MM.1S (cell line): ENCODE data around the gene CCND2.

ENCODE experiments used
- DNase-seq: peaks from one replicate; pipeline ENCODE4 v3.0.0-alpha.2; 2015
- H2AFZ ChIP-seq: fragments of 300-600 bp; sonication (generic); 2 replicates; pipeline ENCODE4 v1.6.0; 2016; ENCODE audit warnings: antibody characterized with exemption, low read length
- H3F3A ChIP-seq: fragments of 300-600 bp; sonication (generic); 2 replicates; pipeline ENCODE4 v1.6.1; 2016; ENCODE audit warnings: mild to moderate bottlenecking, antibody characterized with exemption, low read length, moderate library complexity, mixed read lengths; ENCODE audit not compliant: insufficient read depth
- H3K27ac ChIP-seq: fragments of 300-600 bp; sonication (generic); 2 replicates; pipeline ENCODE4 v1.5.1; 2016; ENCODE audit warnings: mild to moderate bottlenecking, low read length
- H3K27me3 ChIP-seq: fragments of 300-600 bp; sonication (generic); replicated peaks from 2 replicates; pipeline ENCODE4 v1.6.0; 2016; ENCODE audit warnings: low read length; ENCODE audit not compliant: insufficient read depth
- H3K36me3 ChIP-seq: fragments of 300-600 bp; sonication (generic); replicated peaks from 2 replicates; pipeline ENCODE4 v1.6.1; 2016; ENCODE audit warnings: mild to moderate bottlenecking, low read length, mixed read lengths; ENCODE audit not compliant: insufficient read depth
- H3K4me1 ChIP-seq: fragments of 300-600 bp; sonication (generic); 2 replicates; pipeline ENCODE4 v1.6.1; 2016; ENCODE audit warnings: low read length, mixed read lengths
- H3K4me2 ChIP-seq: fragments of 300-600 bp; sonication (generic); 2 replicates; pipeline ENCODE4 v1.6.0; 2016; ENCODE audit warnings: low read depth, low read length
- H3K4me3 ChIP-seq: fragments of 300-600 bp; sonication (generic); 2 replicates; pipeline ENCODE4 v1.5.1; 2016; ENCODE audit warnings: low read length, mixed read lengths
- H3K79me2 ChIP-seq: fragments of 300-600 bp; sonication (generic); 2 replicates; pipeline ENCODE4 v1.6.1; 2016; ENCODE audit warnings: mixed run types, low read length, mixed read lengths
- H3K9ac ChIP-seq: fragments of 300-600 bp; sonication (generic); 2 replicates; pipeline ENCODE4 v1.6.1; 2016; ENCODE audit warnings: low read length, mixed read lengths
- H3K9me2 ChIP-seq: fragments of 300-600 bp; sonication (generic); replicated peaks from 2 replicates; pipeline ENCODE4 v1.6.1; 2016; ENCODE audit warnings: mild to moderate bottlenecking, low read length, mixed read lengths; ENCODE audit not compliant: insufficient read depth
- H3K9me3 ChIP-seq: fragments of 300-600 bp; sonication (generic); replicated peaks from 2 replicates; pipeline ENCODE4 v1.6.1; 2016; ENCODE audit warnings: mild to moderate bottlenecking, low read length, mixed read lengths; ENCODE audit not compliant: insufficient read depth
- H4K20me1 ChIP-seq: fragments of 300-600 bp; sonication (generic); 2 replicates; pipeline ENCODE4 v1.6.1; 2016; ENCODE audit warnings: mild to moderate bottlenecking, low read length, moderate library complexity, mixed read lengths; ENCODE audit not compliant: insufficient read depth
- CTCF ChIP-seq: fragments of 300-600 bp; sonication (generic); IDR thresholded peaks from 2 replicates; pipeline ENCODE4 v1.5.1; 2016; ENCODE audit warnings: antibody characterized with exemption, low read length, mixed read lengths
- EZH2 ChIP-seq: fragments of 300-600 bp; sonication (generic); optimal IDR thresholded peaks from 2 replicates; pipeline ENCODE3; 2017; ENCODE audit warnings: low read depth, mild to moderate bottlenecking, antibody characterized with exemption, low read length, mixed read lengths
- EZH2phosphoT487 ChIP-seq: fragments of 300-600 bp; sonication (generic); IDR thresholded peaks from 2 replicates; pipeline ENCODE4 v1.6.1; 2018; ENCODE audit warnings: antibody characterized with exemption, low read length

The CCND2 gene

DNA sequence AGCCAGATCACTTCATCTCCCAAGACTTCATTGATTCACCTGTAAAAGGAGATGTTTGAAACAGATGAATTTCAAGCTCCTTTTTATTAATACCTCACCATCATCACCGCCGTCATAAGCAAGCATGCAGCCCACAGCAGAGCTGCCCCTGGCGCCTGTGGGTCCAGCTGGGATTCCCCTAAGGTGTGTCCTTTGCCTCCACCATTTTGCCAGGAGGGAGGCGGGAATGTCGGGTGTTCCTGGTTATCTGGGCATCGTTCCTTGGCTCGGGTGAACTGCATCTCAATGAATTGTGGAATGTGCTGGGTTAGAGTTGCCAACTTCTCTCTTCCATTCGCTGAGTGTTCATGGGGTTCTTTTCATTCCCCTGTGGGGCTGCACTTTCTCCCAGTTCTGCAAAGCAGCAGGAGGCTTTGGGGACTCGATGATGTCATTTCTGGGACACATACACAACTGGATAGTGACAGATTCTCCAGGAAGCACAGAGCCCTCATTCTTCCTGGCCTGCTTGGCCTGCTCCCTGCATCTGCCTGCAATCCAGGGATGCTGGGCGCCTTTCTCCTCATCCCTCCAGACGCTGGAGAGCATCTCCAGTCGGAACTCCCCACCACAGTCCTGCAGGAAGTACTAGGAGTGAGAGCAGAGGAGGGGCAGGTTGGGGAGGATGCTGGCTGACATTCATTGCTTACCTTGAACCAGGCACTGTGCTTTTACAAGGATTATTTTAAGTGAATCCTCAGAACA, 10.1 kb downstream of the CCND2 start:
- no peak overlapping the region for H3K27ac ChIP-seq
- peaks cover 93% of the 10 kb centered on the region for H3F3A ChIP-seq
- H4K20me1 ChIP-seq, result peaks cover 93% of the 10 kb centered on the region
- no peaks in the 10 kb centered on the region for H3K9me2 ChIP-seq
- H3K4me1 ChIP-seq, result peaks cover 14% of the 10 kb centered on the region
- no peak overlapping the region for H3K4me2 ChIP-seq
- H3K27me3 ChIP-seq, result no peaks in the 10 kb centered on the region
- no peak overlapping the region for H3K4me3 ChIP-seq
- peaks cover 45% of the 10 kb centered on the region for H3K36me3 ChIP-seq
- TF ChIP-seq EZH2phosphoT487, result no peak
- TF ChIP-seq EZH2, result no peak
- no peak for TF ChIP-seq CTCF
- no peaks in the 10 kb centered on the region for H3K9me3 ChIP-seq
- no peak for DNase-seq
- no peak overlapping the region for H3K9ac ChIP-seq
- H3K79me2 ChIP-seq, result peaks cover 99% of the 10 kb centered on the region
- no peak overlapping the region for H2AFZ ChIP-seq

DNA sequence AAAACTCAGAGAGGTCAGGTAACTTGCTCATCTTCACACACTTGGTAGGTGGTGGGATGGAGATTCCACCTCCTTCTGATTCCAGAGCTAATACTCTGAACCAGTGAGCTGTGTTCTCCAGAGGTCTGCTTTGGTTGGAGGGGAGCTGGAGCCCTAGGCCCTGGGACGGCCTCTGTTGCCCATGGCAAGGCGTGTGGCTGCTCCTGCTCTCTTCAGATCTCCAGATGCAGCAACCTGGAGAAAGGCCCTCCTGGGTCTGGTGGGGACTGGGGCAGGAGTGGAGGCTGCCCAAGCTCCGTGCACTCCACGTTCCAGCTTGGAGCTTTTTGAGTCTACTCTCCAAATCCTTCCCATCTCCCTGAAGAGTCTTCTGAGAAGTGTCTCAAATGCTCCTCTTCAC, 10.7 kb downstream of the CCND2 start:
- Histone ChIP-seq H2AFZ (no peak overlapping the region), H3K27me3 (no peaks in the 10 kb centered on the region), H3K4me3 (no peak overlapping the region), H3F3A (peaks cover 92% of the 10 kb centered on the region), H3K9ac (no peak overlapping the region), H3K4me1 (peaks cover 8% of the 10 kb centered on the region), H4K20me1 (peaks cover 93% of the 10 kb centered on the region), H3K79me2 (peaks cover 99% of the 10 kb centered on the region), H3K9me3 (no peaks in the 10 kb centered on the region), H3K27ac (no peak overlapping the region), H3K4me2 (no peak overlapping the region), H3K36me3 (peaks cover 43% of the 10 kb centered on the region), H3K9me2 (no peaks in the 10 kb centered on the region)
- TF ChIP-seq EZH2phosphoT487, result no peak
- no peak for TF ChIP-seq CTCF
- no peak for TF ChIP-seq EZH2
- DNase-seq, result no peak

DNA sequence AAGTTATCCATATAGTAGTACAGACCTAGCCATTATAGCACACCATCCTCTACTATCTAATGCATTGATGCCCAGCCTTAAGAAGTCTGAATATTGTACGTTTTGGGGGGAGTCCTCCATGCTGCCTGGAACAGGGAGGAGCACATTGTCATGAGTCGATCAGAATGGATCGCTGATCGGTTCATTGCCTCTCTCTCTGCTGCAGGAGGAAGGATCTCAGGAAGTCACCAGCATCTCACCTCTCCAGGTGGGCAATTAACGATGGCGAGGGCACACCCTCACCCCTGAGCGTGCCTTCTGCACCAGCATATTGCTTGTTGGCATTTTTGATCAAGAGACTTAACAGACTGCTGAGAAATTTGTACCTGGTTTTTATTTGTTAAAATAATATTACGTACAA, 11.5 kb downstream of the CCND2 start:
- Histone ChIP-seq H3K4me2 (no peak overlapping the region), H3K79me2 (peaks cover 99% of the 10 kb centered on the region), H3K36me3 (peaks cover 36% of the 10 kb centered on the region), H4K20me1 (peaks cover 93% of the 10 kb centered on the region), H2AFZ (no peak overlapping the region), H3K9me2 (no peaks in the 10 kb centered on the region), H3K27me3 (no peaks in the 10 kb centered on the region), H3K4me3 (no peak overlapping the region), H3K4me1 (peaks cover under 1% of the 10 kb centered on the region), H3K9ac (no peak overlapping the region), H3K27ac (no peak overlapping the region), H3K9me3 (no peaks in the 10 kb centered on the region), H3F3A (peaks cover 92% of the 10 kb centered on the region)
- no peak for TF ChIP-seq EZH2phosphoT487
- DNase-seq, result no peak

GRCh38 chr12:4286228-4286627, 12.7 kb downstream of the CCND2 start:
- Histone ChIP-seq H3K9me3 (no peaks in the 10 kb centered on the region), H3K79me2 (peaks cover 99% of the 10 kb centered on the region), H2AFZ (no peak overlapping the region), H3K36me3 (peaks cover 29% of the 10 kb centered on the region), H3K4me1 (no peaks in the 10 kb centered on the region; the same call in 1 of the 2 replicates), H3K4me2 (no peak overlapping the region), H3K4me3 (no peak overlapping the region), H4K20me1 (peaks cover 93% of the 10 kb centered on the region), H3F3A (peaks cover 91% of the 10 kb centered on the region), H3K27me3 (no peaks in the 10 kb centered on the region), H3K27ac (no peak overlapping the region), H3K9ac (no peak overlapping the region), H3K9me2 (no peaks in the 10 kb centered on the region)
- TF ChIP-seq EZH2phosphoT487, result no peak
- TF ChIP-seq EZH2, result no peak
- DNase-seq, result no peak
